Loucy (cell line): Measurements from ENCODE around the gene MFSD8.

Experiments
- H2AFZ ChIP-seq: fragments of 200-600 bp; sonication (generic); 2 replicates; pipeline ENCODE4 v1.6.0; 2016; ENCODE audit warnings: antibody characterized with exemption, mild to moderate bottlenecking, low read length, moderate library complexity
- H3F3A ChIP-seq: fragments of 200-600 bp; 2 replicates; pipeline ENCODE4 v1.6.0; 2016; ENCODE audit warnings: antibody characterized with exemption, low read depth, mild to moderate bottlenecking
- H3K27me3 ChIP-seq: fragments of 200-600 bp; sonication (generic); 2 replicates; pipeline ENCODE4 v1.6.1; 2014; ENCODE audit warnings: low read length, mild to moderate bottlenecking; ENCODE audit not compliant: insufficient read depth, poor library complexity, severe bottlenecking
- H3K36me3 ChIP-seq: fragments of 200-600 bp; sonication (generic); 2 replicates; pipeline ENCODE4 v1.6.1; 2016; ENCODE audit warnings: low read length; ENCODE audit not compliant: insufficient read depth
- H3K4me1 ChIP-seq: fragments of 200-600 bp; sonication (generic); 2 replicates; pipeline ENCODE4 v1.5.1; 2014; ENCODE audit warnings: low read length, mild to moderate bottlenecking; ENCODE audit not compliant: insufficient read depth, poor library complexity, severe bottlenecking
- H3K4me2 ChIP-seq: fragments of 200-600 bp; sonication (generic); 2 replicates; pipeline ENCODE4 v1.6.0; 2014; ENCODE audit warnings: antibody characterized with exemption, low read length, low read depth, mild to moderate bottlenecking; ENCODE audit not compliant: poor library complexity, severe bottlenecking
- H3K4me3 ChIP-seq: fragments of 200-600 bp; sonication (generic); 2 replicates; pipeline ENCODE4 v1.5.1; 2014; ENCODE audit warnings: low read length, mild to moderate bottlenecking, mixed read lengths; ENCODE audit not compliant: poor library complexity, severe bottlenecking
- H3K79me2 ChIP-seq: fragments of 200-600 bp; sonication (generic); 2 replicates; pipeline ENCODE4 v1.6.1; 2014; ENCODE audit warnings: low read length; ENCODE audit not compliant: insufficient read depth
- H3K9ac ChIP-seq: fragments of 200-600 bp; sonication (generic); 2 replicates; pipeline ENCODE4 v1.6.0; 2014; ENCODE audit warnings: mild to moderate bottlenecking, low read depth, low read length, moderate library complexity; ENCODE audit not compliant: poor library complexity, severe bottlenecking
- H3K9me2 ChIP-seq: fragments of 200-600 bp; sonication (generic); replicated peaks from 2 replicates; pipeline ENCODE4 v1.6.1; 2016; ENCODE audit warnings: low read depth, low read length, mixed read lengths
- H3K9me3 ChIP-seq: fragments of 200-600 bp; sonication (generic); 2 replicates; pipeline ENCODE4 v1.6.1; 2014; ENCODE audit warnings: mild to moderate bottlenecking, antibody characterized with exemption, low read length, low read depth; ENCODE audit not compliant: insufficient read depth
- H4K20me1 ChIP-seq: fragments of 200-600 bp; sonication (generic); 2 replicates; pipeline ENCODE4 v1.6.0; 2014; ENCODE audit warnings: antibody characterized with exemption, low read length, mild to moderate bottlenecking; ENCODE audit not compliant: insufficient read depth, poor library complexity, severe bottlenecking
- CTCF ChIP-seq: fragments of 200-600 bp; sonication (generic); conservative IDR thresholded peaks from 2 replicates; pipeline ENCODE4 v1.5.1; 2014; ENCODE audit warnings: mild to moderate bottlenecking, antibody characterized with exemption, low read length
- EZH2phosphoT487 ChIP-seq: fragments of 200-600 bp; IDR thresholded peaks from 2 replicates; pipeline ENCODE4 v1.6.1; 2018; ENCODE audit warnings: antibody characterized with exemption, mild to moderate bottlenecking, moderate library complexity, borderline replicate concordance

The MFSD8 gene

GRCh38 chr4:127881563-127881864 is 83.5 kb downstream of the MFSD8 start:
- peak overlapping the region; percentile 86 for H3K4me3 ChIP-seq
- H3F3A ChIP-seq, result no peaks in the 10 kb centered on the region
- TF ChIP-seq CTCF (no peak), EZH2phosphoT487 (no peak)
- H3K4me2 ChIP-seq, result peak overlapping the region; percentile 99
- H3K9me3 ChIP-seq, result no peaks in the 10 kb centered on the region
- H3K9ac ChIP-seq, result peak overlapping the region; percentile 90
- H3K4me1 ChIP-seq, result peaks cover 55% of the 10 kb centered on the region
- H4K20me1 ChIP-seq, result peaks cover 33% of the 10 kb centered on the region
- peaks cover 12% of the 10 kb centered on the region for H3K36me3 ChIP-seq
- peak overlapping the region; percentile 96 for H2AFZ ChIP-seq
- H3K9me2 ChIP-seq, result no peaks in the 10 kb centered on the region
- H3K27me3 ChIP-seq, result no peaks in the 10 kb centered on the region
- peaks cover 73% of the 10 kb centered on the region for H3K79me2 ChIP-seq

- Histone ChIP-seq H3K4me1 (peaks cover 50% of the 10 kb centered on the region), H3F3A (no peaks in the 10 kb centered on the region), H3K9me2 (no peaks in the 10 kb centered on the region), H3K27me3 (no peaks in the 10 kb centered on the region), H2AFZ (peak within 1 kb of the TSS; percentile 96), H3K79me2 (peaks cover 68% of the 10 kb centered on the region), H3K36me3 (peaks cover 6% of the 10 kb centered on the region), H3K9me3 (no peaks in the 10 kb centered on the region), H3K4me2 (peak within 1 kb of the TSS; percentile 99), H3K4me3 (peak within 1 kb of the TSS; percentile 86), H4K20me1 (peaks cover 28% of the 10 kb centered on the region), H3K9ac (peak within 1 kb of the TSS; percentile 90)
- TF ChIP-seq EZH2phosphoT487 (no peak), CTCF (no peak)
Measured at GRCh38 chr4:127880763-127881562, 84.0 kb downstream of the MFSD8 start, which contains the start of gene PLK4. Gene PLK4, plus strand, starts transcription at chr4:127880893. Its CDS starts 242 bp downstream, at chr4:127881135.

GRCh38 chr4:127875791-127876190 is 89.2 kb downstream of the MFSD8 start:
- Histone ChIP-seq H3K36me3 (no peaks in the 10 kb centered on the region), H4K20me1 (no peaks in the 10 kb centered on the region), H3K9ac (no peak overlapping the region), H3K9me3 (no peaks in the 10 kb centered on the region), H3K79me2 (peaks cover 20% of the 10 kb centered on the region), H3K27me3 (no peaks in the 10 kb centered on the region), H3K9me2 (no peaks in the 10 kb centered on the region), H3F3A (no peaks in the 10 kb centered on the region), H3K4me2 (no peak overlapping the region), H3K4me3 (no peak overlapping the region), H2AFZ (no peak overlapping the region), H3K4me1 (peaks cover 18% of the 10 kb centered on the region)
- no peak for TF ChIP-seq CTCF
- no peak for TF ChIP-seq EZH2phosphoT487
